Measurements from ENCODE around the gene CEP83. TPM values are rescaled to one million over a fixed set of nuclear protein-coding genes. Genes with fewer than 3 reads are reported as not detected.

CEP83 gene
- total RNA-seq, 1 donor, result 9.8 TPM

- Histone ChIP-seq H3K36me3 (ENCODE audit: insufficient read depth, low read length) (no peaks in the 10 kb centered on the region), H3K79me2 (ENCODE audit: insufficient read depth, low read length) (no peaks in the 10 kb centered on the region), H3K4me3 (ENCODE audit: insufficient read depth, low read length) (no peak overlapping the region), H2AFZ (ENCODE audit: low read length) (no peak overlapping the region), H3K9me3 (ENCODE audit: low read depth, low read length) (no peaks in the 10 kb centered on the region), H3K4me2 (ENCODE audit: insufficient read depth, low read length) (no peak overlapping the region), H3K27me3 (ENCODE audit: insufficient read depth, low read length) (peaks cover 2% of the 10 kb centered on the region), H4K20me1 (ENCODE audit: insufficient read depth, low read length) (no peaks in the 10 kb centered on the region), H3K27ac (ENCODE audit: low read depth, low read length) (no peak overlapping the region), H3K4me1 (ENCODE audit: insufficient read depth, low read length) (peaks cover 8% of the 10 kb centered on the region)
- DNase-seq (ENCODE audit: insufficient read length, low spot score, missing footprints), result no peak
- no peak for TF ChIP-seq CTCF (IDR thresholded peaks at IDR 0.05; ENCODE audit: extremely low read depth, low read depth, low read length)
Observed at GRCh38 chr12:94260717-94261116, 198.9 kb downstream of the CEP83 start.

GRCh38 chr12:94260017-94260416 lies 199.7 kb downstream of the CEP83 start:
- Histone ChIP-seq H3K4me1 (ENCODE audit: insufficient read depth, low read length) (peaks cover 8% of the 10 kb centered on the region), H3K27ac (ENCODE audit: low read depth, low read length) (no peak overlapping the region), H3K9me3 (ENCODE audit: low read depth, low read length) (no peaks in the 10 kb centered on the region), H4K20me1 (ENCODE audit: insufficient read depth, low read length) (no peaks in the 10 kb centered on the region), H3K27me3 (ENCODE audit: insufficient read depth, low read length) (peaks cover 4% of the 10 kb centered on the region), H2AFZ (ENCODE audit: low read length) (no peak overlapping the region), H3K36me3 (ENCODE audit: insufficient read depth, low read length) (no peaks in the 10 kb centered on the region), H3K4me3 (ENCODE audit: insufficient read depth, low read length) (no peak overlapping the region), H3K4me2 (ENCODE audit: insufficient read depth, low read length) (no peak overlapping the region), H3K79me2 (ENCODE audit: insufficient read depth, low read length) (no peaks in the 10 kb centered on the region)
- TF ChIP-seq CTCF (IDR thresholded peaks at IDR 0.05; ENCODE audit: extremely low read depth, low read depth, low read length), result no peak
- no peak for DNase-seq (ENCODE audit: insufficient read length, low spot score, missing footprints)

- TF ChIP-seq CTCF (IDR thresholded peaks at IDR 0.05; ENCODE audit: extremely low read depth, low read depth, low read length), result no peak
Observed at GRCh38 chr12:94258593-94258992, 201.1 kb downstream of the CEP83 start.

More at GRCh38 chr12:94258593-94258992, 201.1 kb downstream of the CEP83 start:
- no peak overlapping the region for H3K4me2 ChIP-seq (ENCODE audit: insufficient read depth, low read length)
- no peak overlapping the region for H3K4me3 ChIP-seq (ENCODE audit: insufficient read depth, low read length)
- H2AFZ ChIP-seq (ENCODE audit: low read length), result no peak overlapping the region
- no peak for DNase-seq (ENCODE audit: insufficient read length, low spot score, missing footprints)
- H3K36me3 ChIP-seq (ENCODE audit: insufficient read depth, low read length), result no peaks in the 10 kb centered on the region
- H4K20me1 ChIP-seq (ENCODE audit: insufficient read depth, low read length), result no peaks in the 10 kb centered on the region
- peaks cover 7% of the 10 kb centered on the region for H3K27me3 ChIP-seq (ENCODE audit: insufficient read depth, low read length)
- peaks cover 8% of the 10 kb centered on the region for H3K4me1 ChIP-seq (ENCODE audit: insufficient read depth, low read length)
- no peak overlapping the region for H3K27ac ChIP-seq (ENCODE audit: low read depth, low read length)
- H3K79me2 ChIP-seq (ENCODE audit: insufficient read depth, low read length), result no peaks in the 10 kb centered on the region
- H3K9me3 ChIP-seq (ENCODE audit: low read depth, low read length), result no peaks in the 10 kb centered on the region

Other genes with a start within 250 kb of the CEP83 start
- gene TMCC3, start 190.7 kb upstream of the CEP83 start, total RNA-seq, result under 0.01 and 0.36 TPM in 2 replicates